Transverse colon (tissue), 4 donors: Measurements from ENCODE around the gene TMED8. TPM values are rescaled to one million over a fixed set of nuclear protein-coding genes. Genes with fewer than 3 reads are reported as not detected.

Experiments
- DNase-seq: peaks from one replicate; pipeline ENCODE4 v3.0.0-alpha.2; 2019
- H3K27ac ChIP-seq, 4 donors: fragments of 200-600 bp; sonication (generic); 2 replicates each; pipeline ENCODE4 v1.5.1; 2016 to 2018; ENCODE audit warnings: inconsistent platforms in 4 of 4
- H3K27me3 ChIP-seq: fragments of 200-600 bp; sonication (generic); 2 replicates; pipeline ENCODE4 v1.5.1; 2017; ENCODE audit warnings: inconsistent platforms
- H3K36me3 ChIP-seq, 4 donors: fragments of 200-600 bp; sonication (generic); 2 replicates each; pipeline ENCODE4 v1.5.1; 2017 to 2019; ENCODE audit warnings: inconsistent platforms in 4 of 4
- H3K4me1 ChIP-seq, 4 donors: fragments of 200-600 bp; sonication (generic); 2 replicates each; pipeline ENCODE4 v1.5.1; 2017 to 2020; ENCODE audit warnings: inconsistent platforms in 4 of 4
- H3K4me3 ChIP-seq, 4 donors: fragments of 200-600 bp; sonication (generic); 1 replicate in 1 of 4; 2 replicates in 3 of 4; pipeline versions ENCODE4 v1.5.1 to v1.6.1; 2017 to 2019; ENCODE audit warnings: inconsistent platforms in 4 of 4
- H3K9me3 ChIP-seq, 2 donors: fragments of 200-600 bp; sonication (generic); 2 replicates each; pipeline ENCODE4 v1.5.1; 2017 to 2019; ENCODE audit warnings: inconsistent platforms in 2 of 2
- EP300 ChIP-seq: sonication (generic); formaldehyde crosslinking; IDR thresholded peaks from one replicate; pipeline ENCODE4 v1.6.1; 2017; ENCODE audit warnings: antibody characterized with exemption, low read depth
- POLR2A ChIP-seq: fragments of 450-650 bp; IDR thresholded peaks from one replicate; pipeline ENCODE4 v1.6.1; 2016; ENCODE audit warnings: antibody characterized with exemption, mild to moderate bottlenecking, moderate library complexity
- POLR2AphosphoS5 ChIP-seq, 3 donors: sonication (generic); formaldehyde crosslinking; IDR thresholded peaks; one replicate each; pipeline ENCODE4 v1.6.1; 2016; ENCODE audit warnings: antibody characterized with exemption in 3 of 3
- WGBS, 2 donors: methylation state at CpG; one replicate each; pipeline ENCODE4 v1.1.5; 2018; ENCODE audit warnings: low coverage in 1 of 2; 5-methylcytosine and 5-hydroxymethylcytosine counted together
- in situ Hi-C, 4 donors: fragments of 200-750 bp; cut with MboI; loops; one replicate each; pipeline versions ENCODE4 v1.15.0 to v1.15.1; 2017; ENCODE audit warnings: low sequenced_read_pairs in 3 of 4, low pct_ligation_motif_present in 1 of 4, low pct_unique_long_range_greater_than_20kb in 1 of 4
- intact Hi-C: fragments of 100-400 bp; cut with DNase I; formaldehyde crosslinking; loops from one replicate; pipeline ENCODE4 v1.15.1; 2023; ENCODE audit warnings: low total_unique reads
- total RNA-seq, 4 donors: library from RNA; depleted of rRNA; stranded (reverse); fragments of >200 nt; gene quantifications; one replicate each; pipeline ENCODE4 v1.1.0, GENCODE V29; 2016
- TF ChIP-seq, protein P1 (sequence below), 5 experiments: fragments of 200-600 bp in 3 of 5; fragments of 450-650 bp in 2 of 5; sonication (generic) in 3 of 5; IDR thresholded peaks; 1 replicate in 2 of 5; 2 replicates in 3 of 5; pipeline ENCODE4 v1.5.1; 2016 to 2017; ENCODE audit warnings: antibody characterized with exemption in 5 of 5, inconsistent platforms in 3 of 5, mild to moderate bottlenecking in 2 of 5, moderate library complexity in 1 of 5

Gene TMED8
- total RNA-seq, 4 donors from 2014 or later: 4.9 to 9.2 (median 6.2) TPM

GRCh38 chr14:77407158-77407557 is 30.3 kb upstream of the TMED8 start:
- no peak for DNase-seq
- Histone ChIP-seq H3K4me3 (no peak overlapping the region), H3K27ac (no peak overlapping the region), H3K36me3 (no peaks in the 10 kb centered on the region), H3K27me3 (no peaks in the 10 kb centered on the region), H3K4me1 (no peaks in the 10 kb centered on the region), H3K9me3 (no peaks in the 10 kb centered on the region)
- 81 to 82% methylated on average over 1 to 2 of the region's 2 CpGs for WGBS, 2 donors
- in situ Hi-C loops (no loop called here), intact Hi-C loops (loop anchor here (10.0 kb wide), 1 partner anchor 1652 kb away; no protein-coding TSS in a partner anchor)
- TF ChIP-seq POLR2AphosphoS5 (IDR thresholded peaks at IDR 0.05) (no peak), EP300 (no peak), POLR2A (no peak)
- TF ChIP-seq, protein P1, sequence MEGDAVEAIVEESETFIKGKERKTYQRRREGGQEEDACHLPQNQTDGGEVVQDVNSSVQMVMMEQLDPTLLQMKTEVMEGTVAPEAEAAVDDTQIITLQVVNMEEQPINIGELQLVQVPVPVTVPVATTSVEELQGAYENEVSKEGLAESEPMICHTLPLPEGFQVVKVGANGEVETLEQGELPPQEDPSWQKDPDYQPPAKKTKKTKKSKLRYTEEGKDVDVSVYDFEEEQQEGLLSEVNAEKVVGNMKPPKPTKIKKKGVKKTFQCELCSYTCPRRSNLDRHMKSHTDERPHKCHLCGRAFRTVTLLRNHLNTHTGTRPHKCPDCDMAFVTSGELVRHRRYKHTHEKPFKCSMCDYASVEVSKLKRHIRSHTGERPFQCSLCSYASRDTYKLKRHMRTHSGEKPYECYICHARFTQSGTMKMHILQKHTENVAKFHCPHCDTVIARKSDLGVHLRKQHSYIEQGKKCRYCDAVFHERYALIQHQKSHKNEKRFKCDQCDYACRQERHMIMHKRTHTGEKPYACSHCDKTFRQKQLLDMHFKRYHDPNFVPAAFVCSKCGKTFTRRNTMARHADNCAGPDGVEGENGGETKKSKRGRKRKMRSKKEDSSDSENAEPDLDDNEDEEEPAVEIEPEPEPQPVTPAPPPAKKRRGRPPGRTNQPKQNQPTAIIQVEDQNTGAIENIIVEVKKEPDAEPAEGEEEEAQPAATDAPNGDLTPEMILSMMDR (IDR thresholded peaks at IDR 0.05): no peak

DNA sequence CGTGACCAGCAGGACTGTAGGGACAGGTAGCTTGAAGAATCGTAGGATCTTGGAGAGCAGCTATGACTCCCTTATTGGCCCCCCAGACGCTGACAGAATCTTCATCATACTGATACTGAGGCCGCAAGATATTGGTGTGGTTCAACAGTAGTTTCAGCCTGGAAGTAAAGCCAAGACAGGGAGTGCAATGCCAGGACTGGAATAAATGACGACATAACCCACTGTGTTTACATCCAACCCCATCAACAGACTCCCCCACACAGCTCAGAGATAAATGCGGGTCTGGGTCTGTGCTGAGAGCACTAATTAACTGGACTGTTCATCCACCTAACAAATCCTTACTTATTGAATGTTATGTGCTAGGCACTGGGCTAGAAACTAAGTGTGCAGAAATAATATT is 29.8 kb upstream of the TMED8 start:
- Histone ChIP-seq H3K4me1 (no peaks in the 10 kb centered on the region), H3K27ac (no peak overlapping the region), H3K36me3 (no peaks in the 10 kb centered on the region), H3K27me3 (no peaks in the 10 kb centered on the region), H3K9me3 (no peaks in the 10 kb centered on the region), H3K4me3 (no peak overlapping the region)
- no peak for DNase-seq
- intact Hi-C loops (loop anchor here (10.0 kb wide), 1 partner anchor 1652 kb away; no protein-coding TSS in a partner anchor), in situ Hi-C loops (no loop called here)
- TF ChIP-seq EP300 (no peak), POLR2A (no peak), POLR2AphosphoS5 (IDR thresholded peaks at IDR 0.05) (no peak)
- TF ChIP-seq, protein P1 (IDR thresholded peaks at IDR 0.05): no peak
- 68 to 80% methylated on average over 1 to 6 of the region's 6 CpGs for WGBS, 2 donors

DNA sequence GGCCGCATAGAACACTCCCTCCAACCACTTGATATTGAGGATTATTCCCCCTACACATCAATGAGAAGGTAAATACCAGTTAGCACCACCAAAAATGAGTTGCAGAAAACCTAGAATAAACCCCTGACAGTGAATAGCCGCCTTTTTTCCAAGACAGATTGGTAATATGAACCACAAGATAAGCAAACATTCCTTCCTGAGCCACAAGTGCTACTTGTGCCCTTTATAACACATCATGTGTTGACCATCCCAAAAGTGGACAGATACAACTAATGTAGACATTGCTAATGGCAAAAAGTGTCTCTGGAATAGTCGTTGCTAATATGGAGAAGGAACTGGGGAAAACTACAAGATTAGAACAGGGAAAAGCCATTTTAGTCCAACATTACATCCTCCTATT is 29.2 kb upstream of the TMED8 start:
- 50 to 73% methylated on average over 2 to 3 of the region's 3 CpGs for WGBS, 2 donors
- in situ Hi-C loops (no loop called here), intact Hi-C loops (loop anchor here (10.0 kb wide), 1 partner anchor 1651 kb away; no protein-coding TSS in a partner anchor)
- H3K36me3 ChIP-seq: no peaks in the 10 kb centered on the region
- no peaks in the 10 kb centered on the region for H3K4me1 ChIP-seq
- TF ChIP-seq EP300: no peak
- DNase-seq: no peak
- no peaks in the 10 kb centered on the region for H3K27me3 ChIP-seq
- no peak overlapping the region for H3K27ac ChIP-seq
- H3K4me3 ChIP-seq: no peak overlapping the region
- H3K9me3 ChIP-seq: no peaks in the 10 kb centered on the region

DNA sequence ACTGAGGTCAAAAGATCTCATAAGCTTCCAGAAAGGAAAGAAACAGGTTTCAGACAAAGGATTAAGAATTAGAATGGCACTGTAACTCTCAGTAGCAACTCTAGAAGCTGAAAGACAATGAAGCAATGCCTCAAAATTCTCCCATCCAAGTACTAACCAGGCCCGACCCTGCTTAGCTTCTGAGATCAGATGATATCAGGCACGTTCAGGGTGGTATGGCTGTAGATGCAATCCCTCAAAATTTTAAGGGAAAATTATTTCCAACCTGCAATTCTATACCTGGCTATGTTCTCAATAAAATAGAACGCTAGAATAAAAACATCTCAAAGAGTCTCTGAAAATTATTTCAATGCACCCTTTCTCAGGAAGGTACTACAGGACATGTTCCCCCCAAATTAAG is 26.9 kb upstream of the TMED8 start:
- Histone ChIP-seq H3K9me3 (no peaks in the 10 kb centered on the region), H3K4me3 (no peak overlapping the region), H3K4me1 (no peaks in the 10 kb centered on the region), H3K27ac (no peak overlapping the region), H3K27me3 (no peaks in the 10 kb centered on the region), H3K36me3 (no peaks in the 10 kb centered on the region)
- in situ Hi-C loops: no loop called here
- no peak for DNase-seq
- intact Hi-C loops: loop anchor here (10.0 kb wide), 1 partner anchor 1649 kb away; no protein-coding TSS in a partner anchor
- WGBS, 2 donors: 87 to 92% methylated on average over 3 of the region's 3 CpGs
- TF ChIP-seq, protein P1 (IDR thresholded peaks at IDR 0.05): no peak
- TF ChIP-seq POLR2AphosphoS5 (IDR thresholded peaks at IDR 0.05) (no peak), EP300 (no peak), POLR2A (no peak)

GRCh38 chr14:77400216-77400615 is 23.3 kb upstream of the TMED8 start:
- no peaks in the 10 kb centered on the region for H3K36me3 ChIP-seq
- in situ Hi-C loops: no loop called here
- TF ChIP-seq EP300 (no peak), POLR2A (no peak)
- no peaks in the 10 kb centered on the region for H3K9me3 ChIP-seq
- no peak overlapping the region for H3K27ac ChIP-seq
- H3K4me1 ChIP-seq: no peaks in the 10 kb centered on the region
- intact Hi-C loops: loop anchor here (10.0 kb wide), 1 partner anchor 1645 kb away; no protein-coding TSS in a partner anchor
- 79 to 86% methylated on average over 4 to 6 of the region's 6 CpGs for WGBS, 2 donors
- H3K27me3 ChIP-seq: no peaks in the 10 kb centered on the region
- no peak overlapping the region for H3K4me3 ChIP-seq
- no peak for DNase-seq
